ENCODE measurements around the gene VILL. TPM values are rescaled to one million over a fixed set of nuclear protein-coding genes. Genes with fewer than 3 reads are reported as not detected.

VILL gene
- total RNA-seq, 1 experiment from 2014 or later: 5.3 TPM

GRCh38 chr3:38005076-38006020, 14.8 kb downstream of the VILL start:
- Histone ChIP-seq H3K4me3 (ENCODE audit: insufficient read depth, low read depth, low read length) (no peak overlapping the region), H3K36me3 (replicated peaks; ENCODE audit: control insufficient read depth, insufficient read depth, low read length) (peaks cover 3% of the 10 kb centered on the region; the same call in 1 of the 2 replicates), H3K27me3 (ENCODE audit: control insufficient read depth, insufficient read depth, low read length) (no peaks in the 10 kb centered on the region)
- no peak for DNase-seq

DNA sequence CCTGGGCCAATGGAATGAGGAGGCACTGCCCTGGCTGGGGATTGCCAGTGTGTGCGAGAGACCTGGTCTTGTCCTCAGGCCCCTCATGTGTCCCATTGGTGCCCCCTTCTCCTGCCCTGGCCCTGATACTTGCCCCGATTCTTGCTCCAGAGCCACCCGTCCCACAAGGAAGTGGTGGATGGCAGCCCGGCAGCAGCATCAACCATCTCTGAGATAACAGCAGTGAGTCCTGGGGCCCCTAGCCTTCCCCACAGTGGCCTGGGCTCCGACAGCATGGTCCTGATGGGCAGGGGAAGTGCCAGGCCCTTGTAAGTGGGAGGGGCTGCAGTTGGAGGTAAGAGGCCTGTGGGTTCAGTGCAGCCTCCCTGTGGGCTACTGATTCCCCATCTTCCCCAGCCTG, 15.4 kb downstream of the VILL start:
- Histone ChIP-seq H3K4me3 (ENCODE audit: insufficient read depth, low read depth, low read length) (no peak overlapping the region), H3K36me3 (replicated peaks; ENCODE audit: control insufficient read depth, insufficient read depth, low read length) (peaks cover 3% of the 10 kb centered on the region; the same call in 1 of the 2 replicates), H3K27me3 (ENCODE audit: control insufficient read depth, insufficient read depth, low read length) (no peaks in the 10 kb centered on the region)
- no peak for DNase-seq

DNA sequence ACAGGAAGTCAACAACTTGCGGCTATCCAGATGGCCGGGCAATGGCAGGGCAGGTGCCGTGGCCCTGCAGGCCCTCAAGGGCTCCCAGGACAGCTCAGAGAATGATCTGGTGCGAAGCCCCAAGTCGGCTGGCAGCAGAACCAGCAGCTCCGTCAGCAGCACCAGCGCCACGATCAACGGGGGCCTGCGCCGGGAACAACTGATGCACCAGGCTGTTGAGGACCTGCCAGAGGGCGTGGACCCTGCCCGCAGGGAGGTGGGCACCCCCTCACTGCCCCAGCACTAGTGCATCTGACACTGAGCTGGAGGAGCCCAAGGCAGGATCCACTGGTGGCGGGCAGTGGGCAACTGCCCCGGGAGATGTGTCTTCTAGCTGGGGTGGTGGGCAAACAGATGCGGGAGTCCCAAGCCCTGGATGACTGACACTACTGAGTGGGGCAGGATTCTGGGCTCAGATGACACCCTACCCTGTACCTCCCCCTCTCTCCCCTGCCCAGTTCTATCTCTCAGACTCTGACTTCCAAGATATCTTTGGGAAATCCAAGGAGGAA, 15.9 kb downstream of the VILL start:
- H3K27me3 ChIP-seq (ENCODE audit: control insufficient read depth, insufficient read depth, low read length): no peaks in the 10 kb centered on the region

GRCh38 chr3:38007754-38008090, 17.1 kb downstream of the VILL start:
- no peaks in the 10 kb centered on the region for H3K27me3 ChIP-seq (ENCODE audit: control insufficient read depth, insufficient read depth, low read length)
- no peak overlapping the region for H3K4me3 ChIP-seq (ENCODE audit: insufficient read depth, low read depth, low read length)
- peaks cover 3% of the 10 kb centered on the region; the same call in 1 of the 2 replicates for H3K36me3 ChIP-seq (replicated peaks; ENCODE audit: control insufficient read depth, insufficient read depth, low read length)
- DNase-seq: no peak

More for the DNA sequence above, 15.9 kb downstream of the VILL start:
- no peak for DNase-seq
- Histone ChIP-seq H3K36me3 (replicated peaks; ENCODE audit: control insufficient read depth, insufficient read depth, low read length) (peaks cover 3% of the 10 kb centered on the region; the same call in 1 of the 2 replicates), H3K4me3 (ENCODE audit: insufficient read depth, low read depth, low read length) (no peak overlapping the region)

- Histone ChIP-seq H3K4me3 (ENCODE audit: insufficient read depth, low read depth, low read length) (no peak overlapping the region), H3K36me3 (replicated peaks; ENCODE audit: control insufficient read depth, insufficient read depth, low read length) (peaks cover 3% of the 10 kb centered on the region; the same call in 1 of the 2 replicates), H3K27me3 (ENCODE audit: control insufficient read depth, insufficient read depth, low read length) (no peaks in the 10 kb centered on the region)
- DNase-seq: no peak
Observed at GRCh38 chr3:38008191-38008701, 17.7 kb downstream of the VILL start.

- Histone ChIP-seq H3K27me3 (ENCODE audit: control insufficient read depth, insufficient read depth, low read length) (no peaks in the 10 kb centered on the region), H3K4me3 (ENCODE audit: insufficient read depth, low read depth, low read length) (no peak overlapping the region), H3K36me3 (replicated peaks; ENCODE audit: control insufficient read depth, insufficient read depth, low read length) (peaks cover 3% of the 10 kb centered on the region; the same call in 1 of the 2 replicates)
- no peak for DNase-seq
Observed at GRCh38 chr3:38008971-38009580, 18.5 kb downstream of the VILL start.

DNA sequence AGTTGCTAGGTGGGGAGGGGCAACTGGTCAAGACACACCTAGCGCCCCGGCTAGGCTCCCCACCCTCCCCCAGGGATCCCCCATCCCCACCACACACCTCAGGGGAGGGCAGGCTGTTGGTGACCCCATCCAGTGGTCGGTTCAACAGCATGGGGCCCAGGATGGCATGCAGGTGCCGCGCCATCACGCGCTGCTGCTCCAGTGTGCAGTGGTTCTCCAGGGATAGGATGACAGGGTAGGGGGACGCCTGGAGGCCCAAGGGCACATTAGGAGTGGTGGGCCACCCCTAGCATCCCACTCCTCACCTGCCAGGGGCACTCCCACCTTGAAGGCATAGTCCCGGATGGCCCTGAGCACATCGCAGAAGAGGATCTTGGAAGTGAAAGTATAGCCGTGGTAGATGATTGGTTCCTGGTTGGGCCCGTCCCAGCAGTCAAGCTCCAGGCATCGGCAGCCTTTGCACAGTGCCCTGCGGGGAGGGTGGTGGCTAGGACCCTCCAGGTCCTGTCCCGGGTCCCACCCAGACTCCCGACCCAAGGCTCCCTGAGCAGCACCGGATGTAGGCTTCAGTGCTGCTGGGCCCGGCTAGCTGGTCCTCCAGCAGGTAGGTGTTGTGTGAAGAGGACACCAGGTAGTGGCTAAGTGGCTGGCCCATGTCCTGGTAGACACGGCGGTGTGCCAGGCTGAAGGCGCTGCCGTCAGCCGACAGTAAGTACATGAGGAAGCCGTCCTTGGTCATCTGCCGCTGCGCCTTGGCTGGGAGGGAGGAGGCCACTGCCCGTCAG, 19.4 kb downstream of the VILL start:
- DNase-seq: peak; percentile 49
- H3K4me3 ChIP-seq (ENCODE audit: insufficient read depth, low read depth, low read length): no peak overlapping the region
- H3K27me3 ChIP-seq (ENCODE audit: control insufficient read depth, insufficient read depth, low read length): no peaks in the 10 kb centered on the region
- peaks cover 3% of the 10 kb centered on the region; the same call in 1 of the 2 replicates for H3K36me3 ChIP-seq (replicated peaks; ENCODE audit: control insufficient read depth, insufficient read depth, low read length)

GRCh38 chr3:38011111-38011510, 20.5 kb downstream of the VILL start:
- H3K4me3 ChIP-seq (ENCODE audit: insufficient read depth, low read depth, low read length): no peak overlapping the region
- DNase-seq: peak; percentile 63
- H3K36me3 ChIP-seq (replicated peaks; ENCODE audit: control insufficient read depth, insufficient read depth, low read length): peaks cover 3% of the 10 kb centered on the region; the same call in 1 of the 2 replicates
- no peaks in the 10 kb centered on the region for H3K27me3 ChIP-seq (ENCODE audit: control insufficient read depth, insufficient read depth, low read length)

DNA sequence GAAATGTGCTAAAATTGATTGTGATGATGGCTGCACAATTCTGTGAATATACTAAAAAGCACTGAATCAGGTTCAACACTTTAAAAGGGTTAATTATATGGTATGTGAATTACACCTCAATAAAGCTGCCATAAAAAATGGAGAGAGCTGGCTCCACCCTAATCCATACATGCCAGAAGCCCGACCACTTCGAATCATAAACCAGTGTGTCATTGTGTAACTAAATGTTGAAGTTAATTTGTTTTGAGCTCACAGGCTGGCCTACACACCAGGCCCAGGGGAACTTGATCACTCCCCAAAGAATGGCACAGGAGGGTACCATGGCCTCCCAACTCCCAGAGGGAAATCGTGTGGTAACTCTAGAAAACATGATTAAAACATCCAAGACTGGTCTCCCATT, 24.9 kb downstream of the VILL start:
- Histone ChIP-seq H3K4me3 (ENCODE audit: insufficient read depth, low read depth, low read length) (no peak overlapping the region), H3K36me3 (replicated peaks; ENCODE audit: control insufficient read depth, insufficient read depth, low read length) (peaks cover 2% of the 10 kb centered on the region), H3K27me3 (ENCODE audit: control insufficient read depth, insufficient read depth, low read length) (no peaks in the 10 kb centered on the region)
- no peak for DNase-seq

- no peak overlapping the region for H3K4me3 ChIP-seq (ENCODE audit: insufficient read depth, low read depth, low read length)
- no peaks in the 10 kb centered on the region for H3K27me3 ChIP-seq (ENCODE audit: control insufficient read depth, insufficient read depth, low read length)
- DNase-seq: no peak
- H3K36me3 ChIP-seq (replicated peaks; ENCODE audit: control insufficient read depth, insufficient read depth, low read length): peaks cover 2% of the 10 kb centered on the region
Observed at GRCh38 chr3:38015984-38016383, 25.4 kb downstream of the VILL start.

DNA sequence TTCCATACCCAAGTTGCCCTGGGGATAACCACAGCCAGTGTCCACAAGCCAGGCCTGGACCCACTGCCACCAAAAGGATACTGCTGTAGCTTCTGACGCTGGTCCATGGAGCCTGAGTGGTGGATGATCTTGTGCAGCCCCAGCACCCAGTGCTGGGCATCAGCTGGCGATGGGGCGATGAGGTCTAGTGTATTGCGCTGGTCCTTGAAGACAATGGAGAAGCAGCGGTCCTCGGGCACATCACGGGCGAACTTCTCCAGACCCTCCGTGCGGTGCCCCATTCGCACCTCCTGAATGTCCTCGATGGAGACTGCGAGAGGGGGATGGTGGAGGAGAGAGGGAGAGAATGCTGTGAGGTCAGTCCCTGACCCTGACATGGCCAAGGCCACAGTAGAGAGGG, 25.8 kb downstream of the VILL start:
- no peak overlapping the region for H3K4me3 ChIP-seq (ENCODE audit: insufficient read depth, low read depth, low read length)
- no peaks in the 10 kb centered on the region for H3K27me3 ChIP-seq (ENCODE audit: control insufficient read depth, insufficient read depth, low read length)
- DNase-seq: no peak
- peaks cover 2% of the 10 kb centered on the region for H3K36me3 ChIP-seq (replicated peaks; ENCODE audit: control insufficient read depth, insufficient read depth, low read length)

DNA sequence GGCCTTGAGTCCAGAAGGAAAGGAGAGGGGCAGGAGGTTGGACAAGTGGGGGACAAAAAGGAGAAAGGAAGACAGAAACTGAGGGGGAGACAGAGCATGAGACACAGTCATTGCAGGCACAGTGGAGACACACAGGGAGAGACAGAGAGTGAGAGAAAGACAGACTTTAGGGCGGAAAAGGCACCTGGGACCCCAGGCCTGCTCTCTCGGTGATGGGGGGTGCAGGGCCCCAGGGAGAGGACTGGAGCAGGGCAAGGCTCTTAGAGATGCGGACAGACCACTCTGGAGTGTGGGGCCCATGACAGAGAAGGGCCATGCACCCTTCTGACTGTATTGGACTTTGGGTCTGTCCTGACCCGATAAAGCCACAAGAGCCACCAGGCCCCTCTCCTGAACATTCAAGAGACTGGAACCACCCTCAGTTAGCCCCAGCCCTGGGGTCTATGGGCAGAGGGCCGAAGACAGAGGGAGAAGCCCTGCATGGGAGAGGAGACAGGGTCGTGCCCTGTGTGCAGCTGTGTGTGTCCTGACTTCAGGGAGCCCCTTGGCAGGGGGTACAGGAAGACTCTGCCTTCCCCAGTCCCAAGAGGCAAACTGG, 26.4 kb downstream of the VILL start:
- Histone ChIP-seq H3K27me3 (ENCODE audit: control insufficient read depth, insufficient read depth, low read length) (no peaks in the 10 kb centered on the region), H3K4me3 (ENCODE audit: insufficient read depth, low read depth, low read length) (no peak overlapping the region), H3K36me3 (replicated peaks; ENCODE audit: control insufficient read depth, insufficient read depth, low read length) (peaks cover 2% of the 10 kb centered on the region)
- no peak for DNase-seq

DNA sequence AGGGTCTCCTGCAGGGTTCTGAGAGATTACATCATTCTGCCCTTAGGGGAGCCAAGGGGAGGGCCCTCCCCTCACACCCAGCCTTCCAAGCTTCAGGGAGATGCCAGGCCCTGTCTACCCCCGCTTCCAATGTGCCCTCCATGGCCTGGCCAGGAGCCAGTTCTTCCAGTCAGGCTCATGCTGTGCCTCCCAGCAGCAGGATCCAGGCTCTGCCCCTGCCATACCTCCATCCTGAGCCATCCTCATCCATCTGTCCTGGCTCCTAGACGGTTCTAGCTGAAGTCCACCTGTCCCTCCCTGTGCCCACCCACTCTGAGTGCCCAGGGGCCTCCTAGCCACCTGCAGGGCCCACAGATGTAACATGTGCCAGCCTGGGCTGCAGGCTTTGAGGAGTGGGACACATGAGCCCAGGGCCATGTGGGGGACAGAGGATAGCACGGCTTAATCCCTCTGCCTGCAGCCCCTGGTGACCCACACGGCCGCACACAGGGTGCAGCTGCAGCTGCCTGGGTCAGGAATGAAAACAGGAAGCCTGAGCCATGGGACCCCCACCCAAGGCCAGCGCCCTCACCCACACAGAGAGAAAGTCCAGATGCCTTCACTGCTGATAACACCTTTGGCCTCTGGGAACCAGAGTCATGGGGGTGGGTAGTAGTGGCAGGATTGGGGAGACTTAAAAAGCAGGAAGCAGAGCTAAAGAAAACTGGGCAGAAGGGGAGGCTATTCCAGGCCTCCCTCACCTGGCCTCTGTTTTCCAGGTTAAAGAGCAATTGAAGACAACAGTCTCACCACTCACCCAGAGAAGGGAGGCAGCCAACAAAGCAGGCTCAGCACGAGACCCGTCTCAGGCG, 27.1 kb downstream of the VILL start:
- DNase-seq: no peak
- H3K27me3 ChIP-seq (ENCODE audit: control insufficient read depth, insufficient read depth, low read length): no peaks in the 10 kb centered on the region; the same call in 1 of the 2 replicates
- H3K4me3 ChIP-seq (ENCODE audit: insufficient read depth, low read depth, low read length): no peak overlapping the region
- peaks cover 2% of the 10 kb centered on the region for H3K36me3 ChIP-seq (replicated peaks; ENCODE audit: control insufficient read depth, insufficient read depth, low read length)

Data from H7 (cell line).